PFSK-1 (cell line): ENCODE results near the gene DPP8.

ENCODE experiments used
- FOXP2 ChIP-seq: optimal IDR thresholded peaks from 2 replicates; pipeline ENCODE3; 2011; ENCODE audit warnings: borderline replicate concordance, control low read depth, inconsistent platforms; ENCODE audit not compliant: insufficient read depth; ENCODE audit errors: extremely low read length, extremely low read depth
- POLR2AphosphoS5 ChIP-seq: IDR thresholded peaks from 2 replicates; pipeline ENCODE4 v1.6.1; 2012; ENCODE audit warnings: low read depth, mild to moderate bottlenecking, control low read depth, low read length, moderate library complexity
- SIN3A ChIP-seq: IDR thresholded peaks from 2 replicates; pipeline ENCODE4 v1.6.1; 2012; ENCODE audit warnings: mild to moderate bottlenecking, low read length, moderate library complexity, borderline replicate concordance; ENCODE audit not compliant: insufficient read depth
- TAF1 ChIP-seq: IDR thresholded peaks from 2 replicates; pipeline ENCODE4 v1.6.1; 2012; ENCODE audit warnings: low read length, control low read depth, borderline replicate concordance; ENCODE audit not compliant: insufficient read depth
- TF ChIP-seq, protein P1 (sequence below), 2 experiments: IDR thresholded peaks; 2 replicates each; pipeline versions ENCODE4 v1.6.1 to v1.8.0; 2011 to 2012; ENCODE audit warnings: low read depth in 2 of 2, low read length in 2 of 2, control low read depth in 1 of 2, inconsistent platforms in 1 of 2, mild to moderate bottlenecking in 1 of 2, moderate library complexity in 1 of 2; ENCODE audit not compliant: insufficient read depth in 1 of 2

DNA sequence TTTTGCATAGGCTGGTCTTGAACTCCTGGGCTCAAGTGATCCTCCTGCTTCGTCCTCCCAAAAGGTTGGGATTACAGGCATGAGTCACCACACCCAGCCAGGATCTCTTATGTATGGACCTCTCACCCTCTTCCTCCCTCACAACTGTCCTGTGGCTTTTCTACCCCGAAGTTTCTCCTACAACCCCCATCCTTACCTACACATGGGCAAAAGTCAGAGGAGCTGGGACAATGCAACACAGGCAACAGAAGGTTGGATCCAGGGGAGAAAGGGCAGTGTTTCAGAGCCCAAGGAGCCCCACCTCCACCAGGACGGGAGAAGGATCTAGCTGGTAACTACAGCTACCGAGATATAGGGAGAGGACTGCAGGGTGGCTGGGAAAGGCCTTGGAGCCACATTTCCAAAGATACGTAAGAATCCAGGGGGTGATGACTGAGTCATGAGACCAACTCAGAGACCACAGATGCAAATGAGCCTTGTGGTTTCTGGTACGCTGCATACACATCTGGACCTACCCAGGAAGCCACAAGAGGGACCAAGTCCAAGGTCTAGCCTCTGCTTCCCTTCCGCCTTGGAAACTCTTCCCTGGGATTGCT lies 108.4 kb downstream of the DPP8 start:
- TF ChIP-seq TAF1 (no peak), POLR2AphosphoS5 (no peak), SIN3A (no peak), FOXP2 (no peak)
- TF ChIP-seq, protein P1, sequence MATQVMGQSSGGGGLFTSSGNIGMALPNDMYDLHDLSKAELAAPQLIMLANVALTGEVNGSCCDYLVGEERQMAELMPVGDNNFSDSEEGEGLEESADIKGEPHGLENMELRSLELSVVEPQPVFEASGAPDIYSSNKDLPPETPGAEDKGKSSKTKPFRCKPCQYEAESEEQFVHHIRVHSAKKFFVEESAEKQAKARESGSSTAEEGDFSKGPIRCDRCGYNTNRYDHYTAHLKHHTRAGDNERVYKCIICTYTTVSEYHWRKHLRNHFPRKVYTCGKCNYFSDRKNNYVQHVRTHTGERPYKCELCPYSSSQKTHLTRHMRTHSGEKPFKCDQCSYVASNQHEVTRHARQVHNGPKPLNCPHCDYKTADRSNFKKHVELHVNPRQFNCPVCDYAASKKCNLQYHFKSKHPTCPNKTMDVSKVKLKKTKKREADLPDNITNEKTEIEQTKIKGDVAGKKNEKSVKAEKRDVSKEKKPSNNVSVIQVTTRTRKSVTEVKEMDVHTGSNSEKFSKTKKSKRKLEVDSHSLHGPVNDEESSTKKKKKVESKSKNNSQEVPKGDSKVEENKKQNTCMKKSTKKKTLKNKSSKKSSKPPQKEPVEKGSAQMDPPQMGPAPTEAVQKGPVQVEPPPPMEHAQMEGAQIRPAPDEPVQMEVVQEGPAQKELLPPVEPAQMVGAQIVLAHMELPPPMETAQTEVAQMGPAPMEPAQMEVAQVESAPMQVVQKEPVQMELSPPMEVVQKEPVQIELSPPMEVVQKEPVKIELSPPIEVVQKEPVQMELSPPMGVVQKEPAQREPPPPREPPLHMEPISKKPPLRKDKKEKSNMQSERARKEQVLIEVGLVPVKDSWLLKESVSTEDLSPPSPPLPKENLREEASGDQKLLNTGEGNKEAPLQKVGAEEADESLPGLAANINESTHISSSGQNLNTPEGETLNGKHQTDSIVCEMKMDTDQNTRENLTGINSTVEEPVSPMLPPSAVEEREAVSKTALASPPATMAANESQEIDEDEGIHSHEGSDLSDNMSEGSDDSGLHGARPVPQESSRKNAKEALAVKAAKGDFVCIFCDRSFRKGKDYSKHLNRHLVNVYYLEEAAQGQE (IDR thresholded peaks at IDR 0.05; ENCODE audit: insufficient read depth in 1 of 2, low read depth in 2 of 2, low read length in 2 of 2), result no peak
